Renal cortical epithelial cell (primary cell): ENCODE data around the gene FEM1C. TPM values are rescaled to one million over a fixed set of nuclear protein-coding genes. Genes with fewer than 3 reads are reported as not detected.

Experiments
- DNase-seq: peaks from one replicate; pipeline ENCODE4 v3.0.0-alpha.2; 2011; ENCODE audit warnings: low read depth
- total RNA-seq: library from RNA; depleted of rRNA; stranded (reverse); fragments of >200 nt; gene quantifications from 2 replicates; pipeline ENCODE4 v1.2.3, GENCODE V29; 2014

FEM1C gene, protein sequence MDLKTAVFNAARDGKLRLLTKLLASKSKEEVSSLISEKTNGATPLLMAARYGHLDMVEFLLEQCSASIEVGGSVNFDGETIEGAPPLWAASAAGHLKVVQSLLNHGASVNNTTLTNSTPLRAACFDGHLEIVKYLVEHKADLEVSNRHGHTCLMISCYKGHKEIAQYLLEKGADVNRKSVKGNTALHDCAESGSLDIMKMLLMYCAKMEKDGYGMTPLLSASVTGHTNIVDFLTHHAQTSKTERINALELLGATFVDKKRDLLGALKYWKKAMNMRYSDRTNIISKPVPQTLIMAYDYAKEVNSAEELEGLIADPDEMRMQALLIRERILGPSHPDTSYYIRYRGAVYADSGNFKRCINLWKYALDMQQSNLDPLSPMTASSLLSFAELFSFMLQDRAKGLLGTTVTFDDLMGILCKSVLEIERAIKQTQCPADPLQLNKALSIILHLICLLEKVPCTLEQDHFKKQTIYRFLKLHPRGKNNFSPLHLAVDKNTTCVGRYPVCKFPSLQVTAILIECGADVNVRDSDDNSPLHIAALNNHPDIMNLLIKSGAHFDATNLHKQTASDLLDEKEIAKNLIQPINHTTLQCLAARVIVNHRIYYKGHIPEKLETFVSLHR
- 25.9 and 40.3 TPM in 2 replicates for total RNA-seq

DNA sequence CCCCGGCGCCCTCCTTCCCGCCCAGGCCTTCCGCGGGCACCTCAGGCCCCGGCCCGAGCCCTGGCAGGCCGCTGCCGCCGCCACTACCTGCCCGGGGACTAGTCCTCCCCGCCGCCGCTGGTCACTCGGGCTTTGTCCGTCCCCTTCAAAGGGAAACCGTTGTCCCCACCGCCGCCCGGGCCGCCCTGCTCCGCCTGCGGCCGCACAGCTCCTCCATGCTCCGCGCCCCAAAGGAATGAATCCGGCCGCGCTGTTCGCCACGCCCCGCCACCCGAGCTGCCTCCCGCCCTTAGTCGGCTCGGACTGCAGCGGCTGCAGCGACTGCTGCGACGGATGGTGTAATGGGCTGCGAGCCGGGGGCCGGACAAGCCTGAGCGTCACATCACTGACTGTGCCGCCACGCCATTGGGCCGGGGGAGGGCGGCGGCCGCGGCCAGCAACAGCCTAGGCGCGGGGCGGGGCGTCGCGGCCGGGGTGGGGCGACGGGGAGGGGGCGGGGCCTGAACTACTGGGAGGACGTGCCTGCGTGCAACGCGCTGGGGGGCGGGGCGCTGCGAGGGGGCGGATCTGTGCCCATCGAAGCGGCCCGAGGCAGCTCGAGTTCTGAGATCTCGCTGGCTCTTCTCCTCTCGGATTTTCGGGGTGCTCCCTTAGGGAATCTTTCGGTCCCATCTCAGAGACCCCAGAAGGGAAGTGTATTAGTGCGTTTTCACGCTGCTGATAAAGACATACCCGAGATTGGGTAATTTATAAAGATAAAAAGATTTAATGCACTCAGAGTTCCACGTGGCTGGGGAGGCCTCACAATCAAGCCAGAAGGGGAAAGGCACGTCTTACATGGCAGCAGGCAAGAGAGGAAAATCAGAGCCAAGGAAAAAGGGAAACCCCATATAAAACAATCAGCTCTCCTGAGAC lies at the start of gene FEM1C:
FEM1C (minus strand) TSS at position 340 of the 915 bp plus-strand sequence. CDS start 1,282 bp downstream, outside the sequence.
- DNase-seq, result peak; percentile 88

DNA sequence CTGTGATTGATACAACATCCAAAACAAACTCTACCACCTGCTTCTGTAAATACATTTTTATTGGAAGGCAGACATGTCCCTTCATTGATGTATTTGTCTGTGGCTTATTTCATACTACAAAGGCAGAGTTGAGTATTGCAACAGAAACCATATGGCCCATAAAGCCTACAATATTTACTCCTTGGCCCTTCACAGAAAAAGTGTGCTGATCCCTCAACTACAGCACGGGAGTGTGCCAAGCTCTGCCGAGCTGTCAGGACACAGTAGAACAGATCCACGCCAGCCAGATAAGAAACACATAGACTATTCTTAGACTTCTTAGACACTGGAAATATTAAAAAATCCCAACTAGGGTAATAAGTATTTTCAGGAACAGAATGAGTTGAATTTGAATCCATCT lies 44.5 kb upstream of the FEM1C start:
- DNase-seq, result no peak

DNA sequence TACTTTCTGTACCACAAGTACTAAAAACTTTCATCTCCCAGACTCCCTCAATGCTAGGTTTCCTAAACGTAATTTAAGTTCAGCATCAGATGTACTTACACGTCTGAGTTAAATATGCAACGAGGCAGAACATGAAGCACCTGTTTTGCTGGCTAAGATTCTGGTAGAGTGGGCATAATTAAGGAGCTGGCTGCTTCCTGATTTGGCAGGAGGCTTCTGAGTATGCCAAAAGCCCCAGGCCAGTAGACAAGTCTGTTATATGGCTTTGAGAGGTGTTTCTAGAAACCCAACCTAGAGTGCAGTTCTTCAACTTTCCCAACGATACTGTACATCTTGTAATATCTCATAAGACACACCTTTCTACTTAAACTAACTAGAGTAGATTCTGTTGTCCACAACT lies 44.1 kb upstream of the FEM1C start:
- DNase-seq, result peak; percentile 29

DNA sequence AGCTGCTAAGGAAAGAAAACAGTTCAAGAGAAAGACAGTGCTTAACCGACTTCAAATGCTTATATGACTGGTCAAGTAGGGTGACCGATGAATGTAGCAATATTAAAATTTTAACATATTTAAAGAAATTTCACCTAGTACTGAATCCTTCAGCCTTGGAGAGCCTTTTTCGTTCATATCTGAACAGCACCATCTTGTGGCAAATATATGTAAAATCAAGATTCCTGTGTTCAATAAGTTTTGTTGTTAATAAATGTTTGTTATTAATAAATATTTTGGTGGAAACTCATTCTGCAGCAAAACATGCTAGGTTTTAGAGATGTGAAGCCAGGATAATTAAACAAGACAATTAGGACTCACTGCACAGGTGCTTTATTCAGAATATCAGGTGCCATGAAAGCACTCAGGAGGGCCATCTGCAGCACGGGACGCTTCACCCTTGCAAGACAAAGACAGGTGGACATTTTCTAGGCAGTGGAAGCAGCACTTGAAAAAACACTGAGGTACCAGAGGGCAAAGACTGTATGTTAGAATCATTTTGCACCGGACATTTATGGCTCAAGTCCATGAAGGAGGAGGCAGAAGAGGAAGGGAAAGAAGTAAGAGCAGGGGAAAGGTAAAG lies 42.1 kb upstream of the FEM1C start:
- DNase-seq, result peak; percentile 42

DNA sequence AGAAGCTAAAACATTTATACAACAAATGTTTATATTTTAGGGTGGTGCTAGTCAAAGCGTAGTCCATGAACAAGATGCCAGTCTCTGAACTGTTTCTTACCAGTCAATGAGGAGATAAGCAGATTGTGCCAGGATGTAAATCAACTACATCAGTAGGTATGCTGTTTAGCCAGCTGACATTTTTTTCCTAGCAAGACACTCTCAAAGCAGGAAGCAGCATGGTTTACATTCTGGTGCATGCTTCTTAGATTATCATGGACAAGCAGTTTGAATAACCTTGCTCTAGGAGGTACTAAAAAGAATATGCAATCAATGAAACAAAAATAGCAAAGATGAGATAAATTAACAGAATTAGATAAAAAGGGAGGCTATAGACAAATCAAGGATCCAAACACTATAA lies 40.7 kb upstream of the FEM1C start:
- DNase-seq, result no peak

DNA sequence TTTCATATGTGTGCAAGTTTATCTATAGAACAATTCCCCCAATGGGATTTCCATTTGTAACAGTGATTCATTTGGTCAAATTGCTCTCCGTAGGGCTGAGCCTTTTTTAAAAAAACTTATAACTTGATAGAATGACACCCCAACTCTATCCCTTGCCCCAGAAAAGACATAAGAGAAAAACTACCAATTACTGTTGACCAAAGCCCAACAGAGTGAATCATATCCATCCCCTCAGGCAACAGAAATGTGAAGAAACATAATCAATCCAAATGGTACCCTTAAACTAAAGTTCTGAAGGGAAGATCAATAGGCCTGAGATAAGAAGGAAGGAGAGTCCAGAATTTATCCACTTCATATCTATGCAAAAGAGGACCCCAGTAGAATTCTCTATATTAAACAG lies 39.9 kb upstream of the FEM1C start:
- no peak for DNase-seq

DNA sequence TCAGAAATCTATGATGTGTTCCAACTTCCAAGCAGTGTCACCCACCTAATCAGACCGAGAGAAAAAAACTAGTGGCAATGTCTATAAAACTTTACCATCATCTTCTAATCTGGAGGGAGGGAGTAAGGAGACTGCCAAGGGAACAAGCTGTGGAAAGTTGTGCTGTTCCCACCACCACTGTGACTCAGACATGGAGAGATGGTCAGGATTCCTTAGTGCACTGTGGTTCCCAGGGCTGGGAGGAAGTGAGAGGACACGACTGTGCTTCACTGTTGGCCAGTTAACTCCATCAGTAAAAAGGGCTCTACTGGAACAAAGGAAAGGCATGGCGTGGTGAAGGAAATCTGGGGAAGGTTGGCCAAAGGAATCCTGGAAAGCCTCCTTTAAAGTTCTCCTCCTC lies 38.9 kb upstream of the FEM1C start:
- DNase-seq, result peak; percentile 87

DNA sequence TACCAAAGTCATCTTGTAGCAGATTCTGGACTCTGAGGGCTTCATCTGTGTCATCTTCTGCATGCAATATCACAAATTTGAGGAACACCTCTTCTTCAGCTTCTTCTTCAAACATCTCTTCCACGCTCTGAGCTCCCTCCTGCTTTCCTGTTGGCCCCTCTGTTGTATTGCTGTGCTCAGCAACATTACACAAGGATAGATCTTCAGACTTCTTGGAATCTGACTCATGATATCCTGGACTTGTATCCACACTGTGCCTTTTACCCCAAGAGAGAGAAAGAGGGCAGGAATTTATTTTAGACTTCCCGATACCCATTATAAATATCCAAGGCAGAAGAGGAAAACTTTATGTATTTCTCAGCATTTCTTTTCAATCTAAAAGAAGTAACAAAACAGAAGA lies 36.4 kb upstream of the FEM1C start:
- DNase-seq, result no peak

DNA sequence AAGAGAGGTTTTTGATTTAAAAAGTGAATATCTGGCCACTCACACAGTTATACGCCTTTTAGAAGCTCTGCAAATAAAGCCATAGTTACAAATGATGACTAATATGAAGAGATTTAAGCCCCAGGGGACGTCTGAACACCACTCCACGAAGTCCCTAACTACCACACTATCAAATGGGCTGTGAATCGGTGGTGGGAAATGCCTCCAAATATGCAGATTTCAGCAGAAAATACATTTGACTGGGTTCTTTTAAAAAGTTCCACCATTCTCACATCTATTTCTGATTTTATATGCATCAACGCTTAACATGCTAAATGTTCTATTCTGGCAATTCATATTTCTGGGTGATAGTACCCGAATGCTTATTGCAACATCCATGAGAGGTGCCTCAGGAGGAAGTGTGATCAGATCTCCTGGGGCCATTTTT lies 35.2 kb upstream of the FEM1C start:
- no peak for DNase-seq

DNA sequence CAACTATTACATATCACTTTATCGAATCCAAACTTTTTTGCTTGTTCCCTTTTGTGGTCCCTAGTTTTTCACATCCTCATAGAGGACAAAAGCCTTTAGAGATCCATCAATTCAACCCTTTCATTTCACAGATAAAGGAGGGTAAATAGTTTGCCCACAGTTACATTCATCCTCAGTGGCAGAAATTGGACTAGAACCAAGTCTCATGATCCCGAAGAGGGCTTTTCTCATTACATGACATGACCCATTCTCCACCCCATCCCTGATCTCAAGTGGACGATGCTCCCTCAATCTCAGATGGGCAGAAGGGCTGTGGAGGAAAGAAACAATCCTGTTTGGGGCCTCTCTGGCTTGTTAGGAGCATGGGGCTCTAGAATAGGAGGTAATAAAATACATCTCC lies 34.6 kb upstream of the FEM1C start:
- no peak for DNase-seq

DNA sequence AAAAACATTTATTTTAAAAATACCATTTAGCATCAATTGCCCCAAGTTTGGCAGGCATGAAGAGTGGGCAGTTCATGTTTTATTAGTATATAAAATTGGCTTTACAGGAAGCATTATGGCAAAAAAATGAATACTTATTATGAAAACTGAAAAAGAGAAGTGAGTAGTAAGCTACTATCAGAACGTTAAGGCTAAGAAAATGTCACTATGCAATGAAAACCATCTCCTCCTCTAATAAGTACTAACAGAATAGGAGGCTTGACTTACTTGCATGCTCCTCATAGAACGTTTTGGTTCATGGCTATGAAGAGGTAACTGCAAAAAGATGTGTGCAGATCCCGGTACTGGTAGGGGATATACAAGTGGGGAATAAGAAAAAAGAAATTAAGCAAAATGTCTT lies 34.1 kb upstream of the FEM1C start:
- no peak for DNase-seq

DNA sequence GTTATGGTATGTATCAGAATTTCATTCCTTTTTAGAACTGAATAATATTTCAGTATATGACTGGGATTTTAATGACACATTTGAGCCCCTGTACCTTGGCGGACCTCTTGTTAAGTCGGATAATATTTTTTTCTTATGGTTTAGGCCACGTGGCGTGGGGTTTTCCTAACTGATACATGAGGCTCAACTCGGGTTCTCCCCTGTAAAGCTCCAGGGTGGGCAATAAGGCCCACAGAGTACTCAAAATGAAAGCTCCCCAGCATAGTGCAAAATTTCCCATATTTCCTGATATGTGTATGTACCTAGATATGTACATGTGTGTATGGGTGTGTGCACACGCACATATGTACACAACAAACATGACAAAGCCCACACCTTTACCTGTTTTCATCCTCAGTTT lies 33.2 kb upstream of the FEM1C start:
- no peak for DNase-seq

DNA sequence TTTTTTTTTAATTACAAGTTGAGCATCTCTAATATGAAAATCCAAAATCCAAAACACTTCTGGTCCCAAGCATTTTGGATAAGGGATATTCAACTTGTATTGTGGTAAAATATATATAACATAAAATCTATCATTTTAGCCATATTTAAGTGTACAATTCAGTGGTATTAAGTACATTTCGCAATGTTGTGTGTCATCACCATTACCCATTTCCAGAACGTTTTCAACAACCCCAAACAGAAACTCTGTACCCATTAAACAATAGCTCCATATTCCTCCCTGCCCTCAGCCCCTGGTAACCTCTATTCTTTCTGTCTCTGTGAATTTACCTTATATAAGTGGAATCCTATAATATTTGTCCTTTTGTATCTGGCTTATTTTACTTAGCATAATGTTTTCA lies 32.8 kb upstream of the FEM1C start:
- DNase-seq, result no peak

DNA sequence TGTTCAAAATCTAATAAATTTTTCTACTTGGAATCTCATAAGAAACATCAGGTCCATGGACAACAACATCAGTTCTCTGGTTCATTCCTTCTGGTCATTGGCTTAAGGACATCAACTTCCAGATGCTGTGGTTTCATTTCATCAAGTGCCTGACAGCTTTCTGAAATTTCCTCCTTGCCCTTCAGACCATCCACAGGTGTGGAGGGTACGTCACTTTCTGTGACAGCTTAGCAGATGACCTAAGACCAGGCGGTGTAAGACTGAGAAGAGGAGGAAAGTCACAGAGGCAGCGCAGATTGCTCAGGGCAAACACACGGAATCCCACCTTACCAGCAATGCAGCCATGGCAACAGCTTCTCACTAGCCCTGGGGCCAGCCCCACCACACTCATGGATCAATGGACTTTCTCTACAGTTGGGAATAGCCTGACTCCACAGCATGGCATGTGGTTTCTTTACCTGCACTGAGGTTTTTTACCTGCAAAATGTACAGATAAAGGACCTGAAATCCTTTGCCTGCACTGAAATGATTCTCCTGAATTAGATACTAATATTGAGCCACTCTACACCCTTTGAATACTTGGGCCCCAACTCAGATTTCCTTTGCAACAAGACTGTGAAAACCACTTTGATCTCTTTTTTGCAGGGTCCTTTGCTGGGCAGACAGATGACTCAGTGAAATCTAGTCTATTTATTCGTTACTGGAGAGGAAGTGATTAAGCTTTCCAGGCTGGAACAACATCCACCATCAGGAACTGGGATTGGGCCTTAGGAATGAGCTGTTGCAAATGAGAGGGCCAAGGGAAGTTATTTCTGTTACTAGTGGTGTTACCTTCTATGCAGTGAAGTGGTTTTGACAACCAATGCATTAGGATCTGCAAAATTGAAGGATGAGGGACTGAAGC lies 30.8 kb upstream of the FEM1C start:
- DNase-seq, result peak; percentile 80

DNA sequence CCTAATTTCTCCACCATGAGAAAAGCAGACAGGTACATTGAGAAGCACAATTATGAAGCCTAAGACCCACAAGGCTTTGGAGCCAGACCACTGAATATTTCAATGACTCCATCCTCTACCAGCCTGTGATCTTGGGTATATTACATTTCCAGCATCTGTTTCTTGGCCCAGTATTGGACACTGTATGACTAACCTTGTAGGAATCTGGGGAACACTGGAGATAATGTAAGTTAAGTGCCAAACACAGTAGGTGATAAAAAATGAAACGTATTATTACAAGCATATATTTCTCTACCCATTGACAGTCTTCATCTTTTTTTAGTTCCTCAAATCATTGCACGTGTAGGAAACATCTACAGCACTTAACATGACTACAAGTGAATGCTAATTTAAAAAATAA lies 28.6 kb upstream of the FEM1C start:
- peak; percentile 17 for DNase-seq

DNA sequence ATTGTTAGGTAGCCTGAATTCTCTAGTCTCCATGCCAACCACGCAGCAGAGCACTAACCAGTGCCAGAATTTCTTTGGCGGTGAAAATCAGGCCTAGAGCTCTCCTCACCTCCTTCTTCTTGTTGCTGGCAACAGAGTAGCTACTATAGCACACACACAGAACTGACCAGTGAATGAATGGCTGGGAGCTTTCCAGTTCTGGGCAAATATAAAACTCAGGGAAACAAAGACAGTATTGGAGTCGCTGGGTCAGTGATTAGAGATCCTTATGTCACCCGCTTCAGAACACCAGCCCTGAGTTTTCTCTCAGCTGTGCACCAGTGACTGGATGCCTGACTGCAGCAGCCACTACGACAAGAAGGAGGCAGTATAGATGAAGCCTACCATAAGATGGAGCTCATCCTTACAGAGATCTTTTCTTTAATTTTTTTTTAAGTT lies 26.9 kb upstream of the FEM1C start:
- no peak for DNase-seq

DNA sequence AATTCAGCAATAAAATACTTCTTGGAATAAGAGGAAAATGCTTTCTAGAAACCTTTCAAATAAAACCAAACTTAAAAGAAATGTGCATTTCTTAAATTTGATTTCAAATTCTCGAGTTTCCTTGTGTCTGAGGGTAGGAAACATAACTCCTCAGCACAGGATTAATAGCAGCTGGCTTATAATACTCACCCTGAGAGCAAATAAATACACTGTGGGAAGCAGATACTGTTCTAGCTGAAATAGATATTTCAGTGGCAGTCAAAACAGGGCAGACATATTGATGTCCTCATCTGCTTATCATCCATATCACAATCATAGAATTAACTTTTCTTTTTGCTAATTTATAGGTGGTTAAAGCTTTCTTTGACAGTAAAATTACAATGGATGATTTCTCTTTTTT lies 24.1 kb upstream of the FEM1C start:
- DNase-seq, result no peak

DNA sequence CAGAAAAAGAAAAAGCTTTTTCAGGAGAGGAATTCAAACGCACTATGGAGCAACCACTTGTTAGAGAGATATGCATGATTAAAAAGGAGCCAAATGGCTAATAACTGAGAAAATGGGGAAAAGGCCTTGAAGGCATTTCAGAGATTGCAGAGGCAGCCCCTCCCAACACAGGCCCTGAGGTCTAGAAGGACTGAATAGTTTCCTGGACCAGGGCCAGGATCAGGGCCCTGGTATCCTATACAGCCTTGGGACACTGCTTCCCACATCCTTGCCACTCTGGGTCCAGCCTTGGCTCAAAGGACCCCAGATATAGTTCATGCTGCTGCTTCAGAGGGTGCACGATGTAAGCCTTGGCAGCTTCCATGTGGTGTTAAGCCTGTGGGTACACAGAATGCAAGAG lies 20.7 kb upstream of the FEM1C start:
- no peak for DNase-seq

DNA sequence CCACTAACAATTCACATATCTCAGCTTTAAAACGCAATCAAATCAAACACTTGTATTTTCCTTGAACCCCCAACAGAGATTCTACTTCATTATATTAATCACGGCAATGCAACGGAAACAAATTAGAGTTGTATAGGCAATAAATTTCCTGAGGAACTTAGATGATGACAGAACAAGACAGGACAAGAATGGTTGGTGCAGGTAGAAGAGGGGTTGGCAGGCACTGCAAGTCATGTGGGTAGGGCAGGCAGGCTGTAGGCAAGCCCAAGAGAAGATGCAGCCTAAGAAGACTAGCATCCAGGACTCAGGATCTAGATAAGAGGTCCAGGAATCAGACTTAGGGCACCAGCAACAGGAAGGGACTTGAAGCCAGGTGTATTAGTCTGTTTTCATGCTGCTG lies 16.6 kb upstream of the FEM1C start:
- DNase-seq, result no peak

DNA sequence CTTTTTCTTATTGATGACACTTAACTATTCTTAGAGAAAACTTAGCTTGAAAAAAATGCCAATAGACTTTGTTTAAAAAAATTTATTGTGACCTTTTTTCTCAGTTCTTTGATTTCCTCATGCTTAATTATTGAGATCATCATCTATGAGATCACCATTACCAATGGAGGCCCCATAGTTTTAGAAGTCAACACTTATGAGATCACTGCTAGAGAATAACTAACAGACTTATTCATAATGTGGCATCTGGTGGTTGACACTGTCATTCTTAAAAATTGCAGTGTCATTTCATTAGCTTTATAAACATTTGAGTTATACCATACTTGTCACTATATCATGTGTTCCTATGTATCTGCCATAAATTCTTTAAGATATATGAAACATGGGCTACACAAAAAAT lies 14.9 kb upstream of the FEM1C start:
- DNase-seq, result peak; percentile 62

DNA sequence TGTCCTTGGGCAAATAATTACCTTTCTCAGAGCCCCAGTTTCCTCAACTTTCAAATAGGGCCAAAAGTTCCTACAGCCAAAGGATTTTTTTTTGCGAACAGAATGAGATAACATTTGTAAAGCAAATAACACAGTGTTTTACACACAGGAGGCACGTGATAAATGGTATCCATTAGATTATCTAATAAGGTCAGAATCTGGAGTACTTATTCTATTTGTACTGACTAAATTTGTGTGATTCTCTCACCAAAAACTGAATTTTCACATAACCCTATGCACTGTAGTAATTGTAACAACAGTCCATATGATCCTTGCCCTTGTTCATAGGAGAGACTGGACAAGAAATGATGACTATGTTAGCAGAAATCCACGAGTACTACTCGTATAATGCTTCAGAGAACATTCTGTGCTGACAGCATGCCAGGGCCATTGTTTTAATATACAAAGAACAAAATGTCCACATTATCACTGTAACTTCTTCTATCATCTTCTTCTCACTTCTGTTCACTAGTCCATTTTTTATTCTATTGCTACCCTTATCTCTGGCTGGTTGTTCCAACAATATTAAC lies 13.9 kb upstream of the FEM1C start:
- no peak for DNase-seq
